ENCODE data around the gene CXCL17. TPM values are rescaled to one million over a fixed set of nuclear protein-coding genes. Genes with fewer than 3 reads are reported as not detected.
"Not testable (repeated sequence)": the region's sequence is repeated elsewhere in the genome, so short reads cannot be mapped to it uniquely, and the experiment has no call there.

CXCL17 gene
- total RNA-seq: 2.2 TPM

DNA sequence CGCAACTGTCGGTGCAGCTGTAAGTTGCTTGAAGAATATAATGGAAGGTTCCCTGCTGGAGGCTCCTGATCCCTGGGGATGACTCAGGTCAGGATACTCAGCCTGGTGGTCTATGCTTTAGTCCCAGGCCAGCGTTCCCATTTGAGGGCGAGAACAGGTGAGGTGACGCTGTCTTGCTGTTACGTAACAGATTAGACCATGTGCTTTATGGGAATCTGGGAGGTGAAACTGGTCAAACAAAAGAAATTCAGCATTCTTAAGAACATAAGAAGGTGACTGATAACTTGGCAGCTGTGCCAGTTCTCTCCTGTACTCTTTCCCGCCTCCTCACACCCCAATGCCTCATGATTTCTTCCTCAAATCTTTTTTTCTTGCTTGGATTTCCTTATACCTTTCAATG is at the start of gene CXCL17:
Gene CXCL17, minus strand, starts transcription at position 114 of the 400 bp plus-strand sequence. CDS start 114 bp downstream, outside the sequence.
- DNase-seq: no peak

DNA sequence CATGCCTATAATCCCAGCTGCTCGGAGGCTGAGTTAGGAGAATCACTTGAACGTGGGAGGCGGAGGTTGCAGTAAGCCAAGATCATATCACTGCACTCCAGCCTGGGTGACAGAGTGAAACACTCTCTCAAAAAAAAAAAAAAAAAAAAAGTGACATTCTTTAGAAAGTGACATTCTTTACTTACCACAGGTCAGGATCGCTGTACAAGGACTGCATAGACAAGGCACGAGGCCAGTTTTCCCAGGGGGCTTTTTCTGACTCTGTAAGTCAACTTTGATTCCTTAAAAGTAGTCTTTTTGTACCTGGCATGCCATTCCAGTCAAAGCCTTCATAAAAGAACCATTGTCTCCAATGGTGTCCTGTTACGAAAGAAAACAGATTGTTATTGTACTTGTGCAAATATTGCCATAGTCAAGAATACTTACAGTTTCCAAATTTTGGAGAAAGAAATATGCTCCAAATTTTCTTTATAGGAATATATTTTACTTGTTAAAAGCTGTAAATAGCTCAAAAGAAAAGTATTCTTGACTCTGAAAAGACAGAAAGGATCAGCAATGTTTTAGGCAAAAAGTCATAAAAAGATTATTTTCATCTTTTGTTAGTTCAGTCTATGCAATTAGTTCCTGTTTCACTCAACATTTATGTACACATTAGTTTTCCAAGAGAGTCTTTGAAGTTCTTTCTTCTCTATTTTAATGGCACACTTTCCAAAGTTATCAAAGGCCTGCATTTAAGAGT is 46.2 kb upstream of the CXCL17 start:
- DNase-seq: no peak

- no peak for DNase-seq
These were observed 45.0 kb upstream of the CXCL17 start for GRCh38 chr19:42487798-42488178.

GRCh38 chr19:42487032-42487797 is 44.5 kb upstream of the CXCL17 start:
- DNase-seq: no peak

- DNase-seq: not testable (repeated sequence)
These were observed 42.3 kb upstream of the CXCL17 start for GRCh38 chr19:42485036-42485435.

DNA sequence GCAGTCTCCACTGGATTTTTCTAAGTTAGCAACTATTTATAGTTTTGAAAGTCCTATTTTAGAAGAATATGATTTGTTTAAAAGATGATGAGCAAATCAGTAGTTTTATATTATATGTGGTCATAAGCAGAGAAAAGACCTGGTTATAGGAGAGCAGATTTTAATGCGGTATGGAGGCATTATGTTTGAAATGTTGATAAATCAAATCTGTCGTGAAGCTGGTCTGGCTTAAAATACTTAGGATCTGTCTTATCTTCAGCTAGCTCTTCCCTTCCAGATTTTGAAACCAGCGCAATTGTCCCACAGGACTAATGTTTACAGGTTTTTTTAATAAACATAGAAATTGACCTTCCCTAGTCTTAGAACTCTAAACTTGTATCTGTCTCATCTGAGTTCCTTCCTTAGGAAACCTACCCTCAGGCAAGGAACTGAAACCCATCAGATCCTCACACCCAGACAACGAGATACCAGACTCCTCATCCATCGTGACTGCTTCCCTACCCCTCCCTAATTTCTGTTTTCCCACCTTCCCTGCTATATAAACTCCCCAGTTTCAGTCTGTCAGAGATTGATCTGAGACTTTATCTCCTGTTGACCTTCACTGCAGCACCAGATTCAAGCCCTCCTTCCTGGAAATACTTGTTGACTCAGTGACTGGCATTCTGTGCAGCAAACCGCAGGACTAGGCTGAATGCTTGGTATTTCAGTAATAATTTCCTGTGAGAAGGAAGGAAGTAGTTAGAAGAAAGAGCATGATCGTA is 37.8 kb upstream of the CXCL17 start:
- DNase-seq: no peak

DNA sequence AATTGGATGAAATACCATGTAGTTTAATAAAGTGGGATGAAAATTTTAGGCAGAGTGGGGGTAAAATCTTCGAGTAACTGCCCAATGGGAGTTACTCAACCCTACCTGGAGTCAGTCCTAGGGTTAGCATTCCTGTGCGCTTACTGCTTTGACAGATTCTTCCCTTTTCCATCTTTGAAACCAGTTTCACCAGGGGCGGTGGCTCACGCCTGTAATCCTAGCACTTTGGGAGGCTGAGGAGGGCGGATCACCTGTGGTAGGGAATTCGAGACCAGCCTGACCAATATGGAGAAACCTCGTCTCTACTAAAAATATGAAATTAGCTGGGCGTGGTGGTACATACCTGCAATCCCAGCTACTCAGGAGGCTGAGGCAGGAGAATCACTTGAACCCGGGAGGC is 37.0 kb upstream of the CXCL17 start:
- no peak for DNase-seq

GRCh38 chr19:42478765-42479311 is 36.1 kb upstream of the CXCL17 start:
- no peak for DNase-seq

GRCh38 chr19:42477933-42478332 is 35.2 kb upstream of the CXCL17 start:
- DNase-seq: no peak

- DNase-seq: no peak
These were observed 34.4 kb upstream of the CXCL17 start for GRCh38 chr19:42477117-42477516.

GRCh38 chr19:42475366-42475765 is 32.6 kb upstream of the CXCL17 start:
- DNase-seq: no peak

GRCh38 chr19:42474743-42475142 is 32.0 kb upstream of the CXCL17 start:
- DNase-seq: no peak

DNA sequence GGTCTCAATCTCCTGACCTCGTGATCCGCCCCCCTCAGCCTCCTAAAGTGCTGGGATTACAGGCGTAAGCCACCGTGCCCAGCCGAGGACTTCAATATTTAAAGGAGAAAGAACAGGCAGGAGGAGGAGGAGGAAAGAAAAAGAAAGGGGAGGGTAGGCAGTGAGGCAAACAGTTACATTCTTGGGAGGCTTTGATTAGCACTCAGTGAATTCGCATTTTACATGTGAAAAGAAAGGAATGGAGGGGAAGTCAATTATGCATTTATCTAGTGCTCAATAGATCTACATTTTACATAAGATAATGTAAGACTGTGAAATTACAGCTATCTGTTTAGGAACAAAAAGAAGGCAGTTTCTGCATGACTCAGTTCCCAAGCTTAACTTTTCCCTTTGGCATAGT is 30.9 kb upstream of the CXCL17 start:
- DNase-seq: no peak

DNA sequence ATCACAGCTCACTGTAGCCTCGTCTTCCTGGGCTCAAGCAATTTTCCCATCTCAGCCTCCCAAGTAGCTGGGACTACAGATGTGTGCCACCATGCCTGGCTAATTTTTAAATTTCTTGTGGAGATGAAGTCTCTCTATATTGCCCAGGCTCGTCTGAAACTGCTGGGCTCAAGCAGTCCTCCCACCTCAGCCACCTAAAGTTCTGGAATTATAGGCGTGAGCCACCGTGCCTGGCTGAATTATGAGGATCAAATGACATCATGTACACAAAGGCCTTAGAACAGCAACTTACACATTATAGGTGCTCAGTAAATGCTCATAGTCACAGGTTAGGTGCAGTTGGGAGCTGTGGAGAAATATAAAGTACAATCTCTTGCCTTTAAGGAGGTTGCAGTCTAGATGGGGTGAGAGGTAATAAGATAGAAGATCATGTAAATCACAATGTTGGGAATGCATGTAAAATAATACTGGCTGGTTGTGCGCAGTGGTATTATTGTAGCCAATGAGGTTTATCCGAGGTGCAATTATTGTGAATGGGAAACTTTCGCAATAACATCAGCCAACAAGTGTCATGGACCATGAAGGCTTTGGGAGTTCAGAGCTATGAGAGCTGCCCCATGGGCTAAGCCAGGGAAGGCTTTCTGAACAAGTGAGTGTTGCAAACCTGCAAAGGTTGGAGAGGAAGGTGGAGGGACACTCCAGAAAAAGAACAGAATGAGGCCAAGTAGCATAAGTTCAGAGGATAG is 29.8 kb upstream of the CXCL17 start:
- no peak for DNase-seq

DNA sequence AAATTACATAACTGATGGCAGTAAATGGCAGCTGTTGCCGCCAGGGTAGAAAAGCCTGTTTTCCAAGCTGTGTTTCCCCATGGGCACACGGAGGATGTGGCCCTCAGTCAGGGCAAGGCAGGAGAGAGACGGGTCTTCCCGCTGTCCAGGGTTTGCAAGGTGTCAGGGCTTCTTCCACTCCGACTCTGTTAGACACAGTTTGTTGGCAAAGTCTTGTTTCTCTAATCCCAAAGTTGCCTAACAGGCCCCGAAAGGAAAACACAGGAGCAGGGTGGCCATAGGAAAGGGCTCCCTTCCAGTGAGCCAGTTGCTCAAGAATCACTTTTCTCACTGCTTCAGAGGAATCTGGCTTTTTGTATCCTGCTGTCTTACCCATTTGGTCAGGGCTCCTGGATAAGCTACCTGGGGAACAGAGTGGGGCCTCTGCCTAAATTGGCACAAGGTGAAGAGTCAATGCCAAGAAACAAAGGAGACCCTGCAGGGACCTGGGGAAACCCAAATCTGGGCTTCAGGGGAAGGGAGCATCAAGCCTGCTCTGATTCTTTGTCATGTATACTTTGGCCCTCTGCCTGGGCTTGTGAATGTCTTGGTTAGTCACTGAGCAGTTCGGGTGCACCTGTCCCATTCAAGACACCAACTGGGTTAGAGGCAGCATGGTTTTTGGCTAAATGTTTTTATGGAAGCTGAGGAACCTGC is 29.0 kb upstream of the CXCL17 start:
- no peak for DNase-seq

- no peak for DNase-seq
These were observed 26.8 kb upstream of the CXCL17 start for GRCh38 chr19:42469311-42470235.

GRCh38 chr19:42468273-42468796 is 25.6 kb upstream of the CXCL17 start:
- no peak for DNase-seq

DNA sequence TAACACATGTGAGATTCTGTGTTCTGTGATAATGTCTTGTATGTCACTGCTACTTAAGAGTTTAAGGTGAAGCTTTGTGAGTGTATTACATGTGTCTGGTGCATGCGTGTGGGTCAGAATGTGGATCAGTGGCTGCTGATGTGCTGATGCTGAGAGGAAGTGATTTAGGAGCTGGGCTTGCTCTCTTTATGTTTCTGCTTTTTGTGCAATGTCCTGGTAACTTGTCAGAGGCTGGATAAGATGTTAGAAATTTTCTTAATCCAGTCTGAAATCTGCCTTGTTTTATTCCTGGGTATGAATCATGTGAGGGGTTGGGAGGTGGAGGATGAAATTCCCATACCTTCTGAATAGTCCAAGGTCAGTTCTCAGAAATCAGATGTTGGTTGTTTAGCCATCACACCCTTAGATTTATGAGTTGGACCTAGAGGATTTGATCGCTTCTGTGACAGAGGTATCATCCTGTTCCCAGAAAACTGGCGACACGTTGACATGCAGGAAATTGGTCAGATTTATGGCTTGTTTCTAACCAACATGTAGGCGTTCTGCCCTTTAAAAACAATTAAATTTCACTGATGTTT is 24.5 kb upstream of the CXCL17 start:
- DNase-seq: no peak

DNA sequence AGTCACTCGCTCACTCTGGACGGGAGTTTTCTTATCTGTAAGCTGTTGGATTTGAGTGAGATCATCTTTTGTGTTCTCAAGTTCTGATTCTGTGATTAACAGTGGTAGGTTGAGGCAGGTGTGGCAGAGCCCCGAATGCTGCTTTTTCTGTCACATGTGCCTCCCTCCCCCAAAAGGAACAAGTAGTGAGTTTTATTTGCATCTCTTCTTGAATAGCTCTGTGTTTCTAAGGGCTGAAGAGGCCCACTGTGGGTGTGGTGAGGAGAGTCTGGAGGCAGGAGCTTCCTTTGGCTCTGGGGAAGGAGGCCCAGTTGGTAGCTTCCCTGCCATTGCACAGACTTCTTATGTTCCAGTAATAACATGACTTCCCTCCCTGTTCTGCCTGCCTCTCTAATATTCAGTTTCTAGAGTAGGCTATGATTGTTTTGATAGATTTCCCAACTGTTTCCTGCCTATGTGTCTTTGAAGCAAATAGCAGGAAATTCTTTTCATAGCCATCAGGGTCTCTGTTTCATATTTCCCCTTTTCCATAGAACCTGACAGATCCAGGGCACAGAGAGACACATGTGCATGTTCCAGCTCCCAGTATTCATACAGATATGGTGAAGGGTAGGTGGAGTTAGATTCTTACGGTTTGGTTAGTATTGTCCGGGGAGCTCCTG is 23.9 kb upstream of the CXCL17 start:
- DNase-seq: no peak

Measured in tongue (tissue), 2 donors.